ENCODE measurements around the gene SMOC2. TPM values are rescaled to one million over a fixed set of nuclear protein-coding genes. Genes with fewer than 3 reads are reported as not detected.

Gene SMOC2
- total RNA-seq, 4 donors from 2014 or later = 10.7 to 14.9 (median 13.7) TPM

DNA sequence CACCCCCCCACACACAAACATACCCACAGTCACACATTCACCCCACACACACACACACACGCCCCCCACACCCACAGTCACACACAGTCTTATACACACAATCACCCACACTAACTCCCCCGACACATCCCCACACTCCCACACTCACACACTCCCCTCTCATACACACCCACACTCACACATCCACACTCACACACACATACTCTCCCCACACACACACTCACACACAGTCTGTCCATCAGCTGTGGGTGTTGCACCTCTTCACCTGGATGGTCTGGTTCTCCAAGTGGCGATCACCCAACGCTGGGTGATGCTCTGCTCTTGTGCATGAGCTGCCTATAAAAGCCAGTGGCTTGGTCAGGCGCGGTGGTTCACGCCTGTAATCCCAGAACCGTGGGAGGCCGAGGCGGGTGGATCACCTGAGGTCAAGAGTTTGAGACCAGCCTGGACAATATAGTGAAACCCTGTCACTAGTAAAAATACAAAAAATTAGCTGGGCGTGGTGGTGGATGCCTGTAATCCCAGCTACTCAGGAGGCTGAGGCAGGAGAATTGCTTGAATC, 158.9 kb downstream of the SMOC2 start:
- TF ChIP-seq, protein P1, sequence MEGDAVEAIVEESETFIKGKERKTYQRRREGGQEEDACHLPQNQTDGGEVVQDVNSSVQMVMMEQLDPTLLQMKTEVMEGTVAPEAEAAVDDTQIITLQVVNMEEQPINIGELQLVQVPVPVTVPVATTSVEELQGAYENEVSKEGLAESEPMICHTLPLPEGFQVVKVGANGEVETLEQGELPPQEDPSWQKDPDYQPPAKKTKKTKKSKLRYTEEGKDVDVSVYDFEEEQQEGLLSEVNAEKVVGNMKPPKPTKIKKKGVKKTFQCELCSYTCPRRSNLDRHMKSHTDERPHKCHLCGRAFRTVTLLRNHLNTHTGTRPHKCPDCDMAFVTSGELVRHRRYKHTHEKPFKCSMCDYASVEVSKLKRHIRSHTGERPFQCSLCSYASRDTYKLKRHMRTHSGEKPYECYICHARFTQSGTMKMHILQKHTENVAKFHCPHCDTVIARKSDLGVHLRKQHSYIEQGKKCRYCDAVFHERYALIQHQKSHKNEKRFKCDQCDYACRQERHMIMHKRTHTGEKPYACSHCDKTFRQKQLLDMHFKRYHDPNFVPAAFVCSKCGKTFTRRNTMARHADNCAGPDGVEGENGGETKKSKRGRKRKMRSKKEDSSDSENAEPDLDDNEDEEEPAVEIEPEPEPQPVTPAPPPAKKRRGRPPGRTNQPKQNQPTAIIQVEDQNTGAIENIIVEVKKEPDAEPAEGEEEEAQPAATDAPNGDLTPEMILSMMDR (IDR thresholded peaks at IDR 0.05) = no peak
- no peak for TF ChIP-seq POLR2A (IDR thresholded peaks at IDR 0.05)
- H3K4me3 ChIP-seq = no peak overlapping the region
- H3K9me3 ChIP-seq = no peaks in the 10 kb centered on the region
- H3K4me1 ChIP-seq = no peaks in the 10 kb centered on the region
- no peak for DNase-seq
- H3K36me3 ChIP-seq = no peaks in the 10 kb centered on the region
- H3K27ac ChIP-seq = no peak overlapping the region
- H3K27me3 ChIP-seq = no peaks in the 10 kb centered on the region

DNA sequence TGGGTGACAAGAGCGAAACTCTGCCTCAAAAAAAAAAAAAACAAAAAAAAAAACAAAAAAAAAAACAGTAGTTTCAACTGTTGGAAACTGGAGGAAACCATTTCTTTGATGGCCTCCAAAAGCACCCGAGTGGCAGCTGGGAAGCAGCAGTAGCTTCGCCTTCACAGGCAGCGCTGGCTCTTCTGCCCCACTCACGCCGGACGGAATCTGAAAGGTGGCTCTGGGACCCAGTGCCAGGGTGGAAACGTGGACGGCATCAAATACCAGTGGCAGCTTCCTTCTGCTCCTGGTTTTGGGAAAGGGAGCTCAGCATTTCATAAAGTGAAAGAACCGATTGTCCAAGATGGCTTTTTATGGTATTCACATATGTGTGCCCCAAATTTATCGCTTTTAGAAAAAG, 159.4 kb downstream of the SMOC2 start:
- Histone ChIP-seq H3K27ac (no peak overlapping the region), H3K4me1 (no peaks in the 10 kb centered on the region), H3K9me3 (no peaks in the 10 kb centered on the region), H3K36me3 (no peaks in the 10 kb centered on the region), H3K27me3 (no peaks in the 10 kb centered on the region), H3K4me3 (no peak overlapping the region)
- TF ChIP-seq POLR2A (IDR thresholded peaks at IDR 0.05) = no peak
- TF ChIP-seq, protein P1 (IDR thresholded peaks at IDR 0.05) = no peak
- no peak for DNase-seq

DNA sequence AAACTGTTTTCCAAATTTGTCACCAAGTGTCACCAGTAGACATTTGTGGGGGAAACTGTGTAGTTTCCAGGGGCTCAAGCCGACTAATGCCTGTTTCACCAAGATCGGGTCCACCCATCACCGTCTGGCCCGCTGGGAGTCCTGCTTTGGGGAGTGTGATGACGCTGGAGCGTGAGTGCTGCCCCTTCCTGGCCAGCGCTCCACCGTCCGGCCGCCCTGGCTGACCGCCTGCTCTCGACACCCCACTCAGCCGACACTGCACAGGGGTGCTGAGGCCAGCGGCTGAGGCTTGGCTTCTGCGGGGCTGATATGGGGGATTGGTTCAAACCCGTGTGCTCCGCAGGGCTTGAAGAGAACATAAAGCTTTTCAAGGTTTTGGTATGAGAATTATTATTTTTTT, 160.1 kb downstream of the SMOC2 start:
- no peaks in the 10 kb centered on the region for H3K27me3 ChIP-seq
- H3K4me3 ChIP-seq = no peak overlapping the region
- no peaks in the 10 kb centered on the region for H3K9me3 ChIP-seq
- H3K4me1 ChIP-seq = no peaks in the 10 kb centered on the region
- no peaks in the 10 kb centered on the region for H3K36me3 ChIP-seq
- no peak for TF ChIP-seq POLR2A (IDR thresholded peaks at IDR 0.05)
- TF ChIP-seq, protein P1 (IDR thresholded peaks at IDR 0.05) = no peak
- DNase-seq = no peak
- H3K27ac ChIP-seq = no peak overlapping the region

DNA sequence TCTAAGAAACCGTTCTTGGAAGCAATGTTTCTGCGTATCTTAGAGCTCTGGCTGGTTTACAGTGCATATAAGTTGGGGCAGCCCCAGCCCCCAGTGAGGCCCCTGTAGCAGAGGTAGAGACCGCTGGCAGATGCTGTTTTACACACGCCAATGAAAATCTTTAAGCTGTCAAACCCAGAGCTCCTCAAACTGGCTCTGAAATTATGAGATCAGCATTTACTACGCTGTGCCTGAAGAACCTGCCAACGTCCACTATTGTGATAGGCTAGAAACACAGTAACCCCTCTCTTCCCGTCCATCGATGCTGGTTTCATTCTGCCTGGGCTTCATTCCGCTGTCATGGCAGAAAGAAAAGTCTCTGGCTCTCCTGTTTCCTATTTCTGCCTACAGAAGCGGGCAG, 160.6 kb downstream of the SMOC2 start:
- Histone ChIP-seq H3K27ac (no peak overlapping the region), H3K4me3 (no peak overlapping the region), H3K27me3 (no peaks in the 10 kb centered on the region), H3K4me1 (no peaks in the 10 kb centered on the region), H3K36me3 (no peaks in the 10 kb centered on the region), H3K9me3 (no peaks in the 10 kb centered on the region)
- TF ChIP-seq, protein P1 (IDR thresholded peaks at IDR 0.05) = no peak
- no peak for TF ChIP-seq POLR2A (IDR thresholded peaks at IDR 0.05)
- no peak for DNase-seq

DNA sequence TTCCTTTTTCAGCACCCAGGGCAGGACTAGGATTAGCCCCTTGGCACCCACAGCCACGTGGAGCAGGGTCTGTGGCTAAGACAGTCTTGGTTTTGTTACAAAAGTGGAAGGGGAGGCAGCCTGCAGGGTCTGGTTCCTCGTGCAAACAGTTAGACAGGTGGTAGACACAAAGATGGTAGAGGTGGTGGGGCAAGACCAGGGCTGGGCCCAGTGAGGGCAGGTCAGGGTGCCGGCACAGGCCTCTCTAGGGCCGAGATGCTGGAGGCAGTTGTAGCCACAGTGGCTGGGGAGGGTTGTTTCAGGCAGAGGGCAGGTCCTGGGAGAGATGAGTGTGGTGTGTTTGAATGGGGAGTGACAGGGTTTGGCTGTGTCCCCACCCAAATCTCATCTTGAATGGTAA, 161.6 kb downstream of the SMOC2 start:
- Histone ChIP-seq H3K4me3 (no peak overlapping the region), H3K4me1 (no peaks in the 10 kb centered on the region), H3K36me3 (no peaks in the 10 kb centered on the region), H3K9me3 (no peaks in the 10 kb centered on the region), H3K27me3 (no peaks in the 10 kb centered on the region), H3K27ac (no peak overlapping the region)
- no peak for DNase-seq
- TF ChIP-seq, protein P1 (IDR thresholded peaks at IDR 0.05) = no peak
- no peak for TF ChIP-seq POLR2A (IDR thresholded peaks at IDR 0.05)

DNA sequence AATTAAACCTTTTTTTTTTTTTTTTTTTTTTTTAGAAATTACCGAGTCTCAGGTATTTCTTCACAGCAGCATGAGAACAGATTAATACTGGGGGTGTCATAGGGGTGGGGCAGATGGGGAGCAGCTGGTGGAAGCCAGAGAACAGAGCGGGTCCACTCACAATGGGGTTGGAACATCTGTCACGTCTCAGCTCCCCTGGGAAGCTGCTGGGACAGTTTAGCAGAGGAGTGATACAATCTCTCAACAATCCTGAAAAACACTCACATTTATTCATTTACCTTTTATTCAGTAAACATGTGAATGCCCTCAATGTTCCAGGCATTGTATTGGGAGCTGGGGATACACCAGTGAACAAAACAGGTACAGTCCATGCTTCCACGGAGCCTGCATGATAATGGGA, 162.2 kb downstream of the SMOC2 start:
- Histone ChIP-seq H3K9me3 (no peaks in the 10 kb centered on the region), H3K4me1 (no peaks in the 10 kb centered on the region), H3K36me3 (no peaks in the 10 kb centered on the region), H3K4me3 (no peak overlapping the region), H3K27ac (no peak overlapping the region), H3K27me3 (no peaks in the 10 kb centered on the region)
- DNase-seq = no peak
- TF ChIP-seq POLR2A (IDR thresholded peaks at IDR 0.05) = no peak
- TF ChIP-seq, protein P1 (IDR thresholded peaks at IDR 0.05) = no peak

All from Peyer's patch (tissue), 4 donors.